HepG2 (cell line): Measurements from ENCODE around the gene TMEM53. TPM values are rescaled to one million over a fixed set of nuclear protein-coding genes. Genes with fewer than 3 reads are reported as not detected.

Source experiments
- ATAC-seq: fragments of 200-7000 bp; cut with Tn5 transposase; 3 replicates; pipeline ENCODE4 v1.9.1; 2020; ENCODE audit warnings: mild to moderate bottlenecking, moderate library complexity
- BruUV-seq: library from RNA; stranded (reverse); fragments of 400-500 nt; replicated peaks from 2 replicates; lab custom pipeline; 2021; lab: Mats Ljungman, UMichigan
- CTCF ChIA-PET: fragments of 300-600 bp; formaldehyde crosslinking; extraction: SDS; loops from one replicate; lab custom pipeline; 2021; ENCODE audit warnings: low total read pairs, inconsistent platforms, low intra/inter-chr PET ratio; lab: Yijun Ruan, JAX
- POLR2A ChIA-PET: fragments of 350-600 bp; sonication (Branson Sonifier 250); formaldehyde crosslinking; loops from one replicate; lab custom pipeline; 2020; ENCODE audit warnings: antibody characterized with exemption, inconsistent platforms; lab: Yijun Ruan, JAX
- DNase-seq: peaks from one replicate; pipeline ENCODE4 v3.0.0-alpha.2; 2015; ENCODE audit warnings: low spot score
- FAIRE-seq: peaks from 3 replicates; lab custom pipeline; 2011; peaks lifted over from hg19 to GRCh38; lab: Jason Lieb, UNC
- H2AFZ ChIP-seq: one replicate; pipeline ENCODE4 v1.6.1; 2011; ENCODE audit warnings: low read length, inconsistent platforms
- H3K27ac ChIP-seq: fragments of 300-600 bp; 3 replicates; pipeline ENCODE4 v1.8.0; 2011; ENCODE audit warnings: mixed run types, mild to moderate bottlenecking, mixed read lengths, low read length, inconsistent platforms; ENCODE audit not compliant: insufficient read depth; ENCODE audit errors: extremely low read length
- H3K27me3 ChIP-seq, 2 experiments: fragments of 200-600 bp in 1 of 2; 2 replicates in 1 of 2; 3 replicates in 1 of 2; pipeline versions ENCODE4 v1.6.0 to v1.8.0; 2011; ENCODE audit warnings: low read length in 2 of 2, mild to moderate bottlenecking in 2 of 2, moderate library complexity in 2 of 2, inconsistent platforms in 1 of 2; ENCODE audit not compliant: insufficient read depth in 2 of 2, control insufficient read depth in 1 of 2
- H3K36me3 ChIP-seq, 2 experiments: fragments of 200-600 bp in 1 of 2; replicated peaks in 1 of 2; 2 replicates in 1 of 2; 3 replicates in 1 of 2; pipeline versions ENCODE4 v1.5.1 to v1.8.0; 2011; ENCODE audit warnings: low read length in 2 of 2, inconsistent platforms in 1 of 2; ENCODE audit not compliant: insufficient read depth in 2 of 2, control insufficient read depth in 1 of 2
- H3K4me1 ChIP-seq: 2 replicates; pipeline ENCODE4 v1.5.1; 2012; ENCODE audit warnings: low read length, inconsistent platforms; ENCODE audit not compliant: insufficient read depth
- H3K4me2 ChIP-seq: 2 replicates; pipeline ENCODE4 v1.6.0; 2011; ENCODE audit warnings: low read depth, low read length, inconsistent platforms
- H3K4me3 ChIP-seq, 3 experiments: fragments of 200-600 bp in 1 of 3; sonication (generic), shearing (Covaris generic) in 1 of 3; replicated peaks in 1 of 3; 2 replicates each; pipeline ENCODE4 v1.5.1; 2011 to 2016; ENCODE audit warnings: low read length in 3 of 3, inconsistent platforms in 2 of 3, low read depth in 2 of 3, mild to moderate bottlenecking in 2 of 3, control low read depth in 1 of 3, mixed read lengths in 1 of 3; ENCODE audit not compliant: insufficient read depth in 1 of 3
- H3K79me2 ChIP-seq: one replicate; pipeline ENCODE4 v1.6.1; 2011; ENCODE audit warnings: low read length, inconsistent platforms; ENCODE audit not compliant: insufficient read depth
- H3K9ac ChIP-seq: 2 replicates; pipeline ENCODE4 v1.6.0; 2011; ENCODE audit warnings: mild to moderate bottlenecking, low read depth, low read length, inconsistent platforms; ENCODE audit not compliant: insufficient read depth
- H3K9me3 ChIP-seq: 2 replicates; pipeline ENCODE4 v1.5.1; 2012; ENCODE audit warnings: mild to moderate bottlenecking, low read length
- H4K20me1 ChIP-seq: 2 replicates; pipeline ENCODE4 v1.6.0; 2011; ENCODE audit warnings: inconsistent platforms, mild to moderate bottlenecking, low read length, moderate library complexity; ENCODE audit not compliant: insufficient read depth
- IRF1 ChIP-seq: sonication (generic); formaldehyde crosslinking; IDR thresholded peaks from 2 replicates; pipeline ENCODE4 v1.4.0; 2020; ENCODE audit warnings: low read depth, mild to moderate bottlenecking, missing genetic modification reagents
- KAT7 ChIP-seq: IDR thresholded peaks from 2 replicates; pipeline ENCODE4 v1.6.1; 2018; ENCODE audit warnings: borderline replicate concordance, missing compliant biosample characterization
- KAT8 ChIP-seq: IDR thresholded peaks from 2 replicates; pipeline ENCODE4 v1.6.1; 2016; ENCODE audit warnings: missing genetic modification reagents, missing compliant biosample characterization
- KMT2B ChIP-seq: IDR thresholded peaks from 2 replicates; pipeline ENCODE4 v1.6.1; 2016; ENCODE audit warnings: missing genetic modification reagents, missing compliant biosample characterization
- MBD4 ChIP-seq: IDR thresholded peaks from 2 replicates; pipeline ENCODE4 v1.6.1; 2012; ENCODE audit warnings: low read length, inconsistent platforms, borderline replicate concordance
- MEF2D ChIP-seq: sonication (generic); formaldehyde crosslinking; IDR thresholded peaks from 2 replicates; pipeline ENCODE4 v1.5.1; 2020; ENCODE audit warnings: mild to moderate bottlenecking, missing genetic modification reagents
- MNT ChIP-seq: fragments of 450-650 bp; IDR thresholded peaks from 2 replicates; pipeline ENCODE4 v1.6.1; 2016
- PLRG1 ChIP-seq: fragments of 450-650 bp; conservative IDR thresholded peaks from 2 replicates; pipeline ENCODE4 v1.6.1; 2016
- SETDB1 ChIP-seq: sonication (generic); formaldehyde crosslinking; IDR thresholded peaks from 2 replicates; pipeline ENCODE4 v1.5.1; 2020; ENCODE audit warnings: missing genetic modification reagents, mild to moderate bottlenecking, borderline replicate concordance
- XBP1 ChIP-seq: sonication (generic); formaldehyde crosslinking; IDR thresholded peaks from 2 replicates; pipeline ENCODE4 v1.5.0; 2020; ENCODE audit warnings: missing genetic modification reagents
- ZBTB38 ChIP-seq: sonication (generic); formaldehyde crosslinking; IDR thresholded peaks from 2 replicates; pipeline ENCODE4 v1.5.1; 2020; ENCODE audit warnings: mild to moderate bottlenecking, missing genetic modification reagents
- ZNF232 ChIP-seq: sonication (generic); formaldehyde crosslinking; IDR thresholded peaks from 2 replicates; pipeline ENCODE4 v1.4.0; 2020; ENCODE audit warnings: missing genetic modification reagents, borderline replicate concordance
- ZNF788 ChIP-seq: sonication (generic); formaldehyde crosslinking; IDR thresholded peaks from 2 replicates; pipeline ENCODE4 v1.5.0; 2020; ENCODE audit warnings: mild to moderate bottlenecking, missing genetic modification reagents, borderline replicate concordance
- WGBS: methylation state at CpG from one replicate; pipeline ENCODE4 v1.1.6; 2017; ENCODE audit warnings: low lambda C conversion rate; 5-methylcytosine and 5-hydroxymethylcytosine counted together
- in situ Hi-C: cut with HindIII; loops from 2 replicates; pipeline ENCODE4 v1.10.0; 2017; ENCODE audit warnings: low pct_unique_long_range_greater_than_20kb; ENCODE audit not compliant: extremely low pct_ligation_motif_present
- intact Hi-C: fragments of 100-400 bp; cut with micrococcal nuclease; formaldehyde crosslinking; loops from one replicate; pipeline ENCODE4 v1.10.0; 2022; ENCODE audit not compliant: unreplicated experiment
- polyA plus RNA-seq, 8 experiments: library from polyadenylated mRNA; depleted of rRNA in 3 of 8; stranded (reverse) in 7 of 8; unstranded in 1 of 8; fragments of >200 nt; fragmentation: Illumina TruSeq in 4 of 8; extraction: Trizol in 4 of 8; gene quantifications; 2 replicates each; pipeline versions ENCODE4 v1.2.1 to v1.2.3, GENCODE V29; 2011 to 2016; ENCODE audit warnings: low read depth in 4 of 8, missing spikeins in 1 of 8, mixed read lengths in 1 of 8; ENCODE audit not compliant: insufficient read depth in 1 of 8
- total RNA-seq, 5 experiments: library from RNA; depleted of rRNA; stranded (reverse); fragments of >200 nt; fragmentation: Illumina TruSeq; extraction: Trizol; gene quantifications; 2 replicates each; pipeline ENCODE4 v1.2.3, GENCODE V29; 2016; ENCODE audit warnings: low read depth in 1 of 5
- TF ChIP-seq, protein P1 (sequence below): sonication (generic); formaldehyde crosslinking; IDR thresholded peaks from 2 replicates; pipeline ENCODE4 v1.4.0; 2020; ENCODE audit warnings: missing genetic modification reagents
- TF ChIP-seq, protein P2 (sequence below): sonication (generic); formaldehyde crosslinking; IDR thresholded peaks from 2 replicates; pipeline ENCODE4 v1.5.0; 2020; ENCODE audit warnings: missing genetic modification reagents
- TF ChIP-seq, protein P3 (sequence below): sonication (generic); formaldehyde crosslinking; IDR thresholded peaks from 2 replicates; pipeline ENCODE4 v1.4.0; 2020; ENCODE audit warnings: missing genetic modification reagents
- TF ChIP-seq, protein P4 (sequence below): sonication (generic); formaldehyde crosslinking; IDR thresholded peaks from 2 replicates; pipeline ENCODE4 v1.5.1; 2020; ENCODE audit warnings: missing genetic modification reagents, mild to moderate bottlenecking, borderline replicate concordance

Gene TMEM53
- total and polyA plus RNA-seq, 2 of the 13 experiments (the other 11 are each of a cell fraction or from before 2014, with no cell fraction given) = 12.6 to 20.2 TPM

- 85% methylated on average over 2 of the region's 2 CpGs for WGBS
- intact Hi-C loops = loop anchor here (5.0 kb wide), 1 partner anchor 577 kb away; the partner anchor contains the start of gene ZSWIM5
- FAIRE-seq = no peak
- no TSS peak for BruUV-seq
- Histone ChIP-seq H2AFZ (no peak overlapping the region), H3K4me3 (no peak overlapping the region), H3K79me2 (peaks cover 21% of the 10 kb centered on the region), H3K4me2 (no peak overlapping the region), H3K9ac (no peak overlapping the region), H3K27ac (no peak overlapping the region), H3K9me3 (no peaks in the 10 kb centered on the region), H3K27me3 (peaks cover 0 to 5% of the 10 kb centered on the region in 2 experiments; a peak in 2 of 5 replicates), H3K4me1 (peaks cover 38% of the 10 kb centered on the region), H3K36me3 (peaks cover 11 to 22% of the 10 kb centered on the region in 2 experiments), H4K20me1 (no peaks in the 10 kb centered on the region)
- CTCF ChIA-PET = no interaction called here
- in situ Hi-C loops = no loop called here
- POLR2A ChIA-PET = interaction anchor here (2.9 to 3.3 kb wide), 2 partner anchors 11 to 22 kb away, joined by 14 to 25 read pairs; no protein-coding TSS in a partner anchor
- ATAC-seq = no peak
- DNase-seq = no peak
- TF ChIP-seq MNT (no peak), ZNF788 (CRISPR knock-in tag) (no peak), XBP1 (no peak), KAT7 (no peak), ZNF232 (CRISPR knock-in tag) (no peak), SETDB1 (no peak), MEF2D (CRISPR knock-in tag) (no peak), PLRG1 (no peak), ZBTB38 (CRISPR knock-in tag) (no peak), MBD4 (no peak), KMT2B (CRISPR knock-in tag) (no peak), IRF1 (CRISPR knock-in tag) (no peak), KAT8 (CRISPR knock-in tag) (no peak)
- TF ChIP-seq, protein P1, sequence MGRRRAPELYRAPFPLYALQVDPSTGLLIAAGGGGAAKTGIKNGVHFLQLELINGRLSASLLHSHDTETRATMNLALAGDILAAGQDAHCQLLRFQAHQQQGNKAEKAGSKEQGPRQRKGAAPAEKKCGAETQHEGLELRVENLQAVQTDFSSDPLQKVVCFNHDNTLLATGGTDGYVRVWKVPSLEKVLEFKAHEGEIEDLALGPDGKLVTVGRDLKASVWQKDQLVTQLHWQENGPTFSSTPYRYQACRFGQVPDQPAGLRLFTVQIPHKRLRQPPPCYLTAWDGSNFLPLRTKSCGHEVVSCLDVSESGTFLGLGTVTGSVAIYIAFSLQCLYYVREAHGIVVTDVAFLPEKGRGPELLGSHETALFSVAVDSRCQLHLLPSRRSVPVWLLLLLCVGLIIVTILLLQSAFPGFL (CRISPR knock-in tag) = no peak
- TF ChIP-seq, protein P2, sequence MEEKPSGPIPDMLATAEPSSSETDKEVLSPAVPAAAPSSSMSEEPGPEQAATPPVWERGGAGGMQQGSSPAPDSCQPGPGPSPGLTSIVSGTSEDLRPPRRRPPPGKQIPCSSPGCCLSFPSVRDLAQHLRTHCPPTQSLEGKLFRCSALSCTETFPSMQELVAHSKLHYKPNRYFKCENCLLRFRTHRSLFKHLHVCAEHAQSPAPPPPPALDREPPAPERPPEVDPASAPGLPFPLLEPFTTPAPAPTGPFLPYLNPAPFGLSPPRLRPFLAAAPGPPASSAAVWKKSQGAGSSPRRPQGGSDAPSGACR (CRISPR knock-in tag) = no peak
- TF ChIP-seq, protein P3, sequence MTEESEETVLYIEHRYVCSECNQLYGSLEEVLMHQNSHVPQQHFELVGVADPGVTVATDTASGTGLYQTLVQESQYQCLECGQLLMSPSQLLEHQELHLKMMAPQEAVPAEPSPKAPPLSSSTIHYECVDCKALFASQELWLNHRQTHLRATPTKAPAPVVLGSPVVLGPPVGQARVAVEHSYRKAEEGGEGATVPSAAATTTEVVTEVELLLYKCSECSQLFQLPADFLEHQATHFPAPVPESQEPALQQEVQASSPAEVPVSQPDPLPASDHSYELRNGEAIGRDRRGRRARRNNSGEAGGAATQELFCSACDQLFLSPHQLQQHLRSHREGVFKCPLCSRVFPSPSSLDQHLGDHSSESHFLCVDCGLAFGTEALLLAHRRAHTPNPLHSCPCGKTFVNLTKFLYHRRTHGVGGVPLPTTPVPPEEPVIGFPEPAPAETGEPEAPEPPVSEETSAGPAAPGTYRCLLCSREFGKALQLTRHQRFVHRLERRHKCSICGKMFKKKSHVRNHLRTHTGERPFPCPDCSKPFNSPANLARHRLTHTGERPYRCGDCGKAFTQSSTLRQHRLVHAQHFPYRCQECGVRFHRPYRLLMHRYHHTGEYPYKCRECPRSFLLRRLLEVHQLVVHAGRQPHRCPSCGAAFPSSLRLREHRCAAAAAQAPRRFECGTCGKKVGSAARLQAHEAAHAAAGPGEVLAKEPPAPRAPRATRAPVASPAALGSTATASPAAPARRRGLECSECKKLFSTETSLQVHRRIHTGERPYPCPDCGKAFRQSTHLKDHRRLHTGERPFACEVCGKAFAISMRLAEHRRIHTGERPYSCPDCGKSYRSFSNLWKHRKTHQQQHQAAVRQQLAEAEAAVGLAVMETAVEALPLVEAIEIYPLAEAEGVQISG (CRISPR knock-in tag) = no peak
- TF ChIP-seq, protein P4, sequence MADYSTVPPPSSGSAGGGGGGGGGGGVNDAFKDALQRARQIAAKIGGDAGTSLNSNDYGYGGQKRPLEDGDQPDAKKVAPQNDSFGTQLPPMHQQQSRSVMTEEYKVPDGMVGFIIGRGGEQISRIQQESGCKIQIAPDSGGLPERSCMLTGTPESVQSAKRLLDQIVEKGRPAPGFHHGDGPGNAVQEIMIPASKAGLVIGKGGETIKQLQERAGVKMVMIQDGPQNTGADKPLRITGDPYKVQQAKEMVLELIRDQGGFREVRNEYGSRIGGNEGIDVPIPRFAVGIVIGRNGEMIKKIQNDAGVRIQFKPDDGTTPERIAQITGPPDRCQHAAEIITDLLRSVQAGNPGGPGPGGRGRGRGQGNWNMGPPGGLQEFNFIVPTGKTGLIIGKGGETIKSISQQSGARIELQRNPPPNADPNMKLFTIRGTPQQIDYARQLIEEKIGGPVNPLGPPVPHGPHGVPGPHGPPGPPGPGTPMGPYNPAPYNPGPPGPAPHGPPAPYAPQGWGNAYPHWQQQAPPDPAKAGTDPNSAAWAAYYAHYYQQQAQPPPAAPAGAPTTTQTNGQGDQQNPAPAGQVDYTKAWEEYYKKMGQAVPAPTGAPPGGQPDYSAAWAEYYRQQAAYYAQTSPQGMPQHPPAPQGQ (CRISPR knock-in tag) = no peak
These were observed 44.2 kb downstream of the TMEM53 start for GRCh38 chr1:44630116-44630515.
